SU-DHL-6 (cell line): ENCODE measurements around the gene KBTBD13.

ENCODE experiments used
- EZH2phosphoT487 ChIP-seq: fragments of 200-600 bp; sonication (generic), shearing (Covaris generic); conservative IDR thresholded peaks from 2 replicates; pipeline ENCODE4 v1.6.1; 2018; ENCODE audit warnings: mild to moderate bottlenecking, antibody characterized with exemption, low read length, moderate library complexity, mixed read lengths
- TF ChIP-seq, protein P1 (sequence below): fragments of 200-600 bp; sonication (generic); IDR thresholded peaks from one replicate; pipeline ENCODE4 v1.5.1; 2017; ENCODE audit warnings: antibody characterized with exemption, mild to moderate bottlenecking, low read length, moderate library complexity; ENCODE audit not compliant: insufficient read depth, poor library complexity, severe bottlenecking

DNA sequence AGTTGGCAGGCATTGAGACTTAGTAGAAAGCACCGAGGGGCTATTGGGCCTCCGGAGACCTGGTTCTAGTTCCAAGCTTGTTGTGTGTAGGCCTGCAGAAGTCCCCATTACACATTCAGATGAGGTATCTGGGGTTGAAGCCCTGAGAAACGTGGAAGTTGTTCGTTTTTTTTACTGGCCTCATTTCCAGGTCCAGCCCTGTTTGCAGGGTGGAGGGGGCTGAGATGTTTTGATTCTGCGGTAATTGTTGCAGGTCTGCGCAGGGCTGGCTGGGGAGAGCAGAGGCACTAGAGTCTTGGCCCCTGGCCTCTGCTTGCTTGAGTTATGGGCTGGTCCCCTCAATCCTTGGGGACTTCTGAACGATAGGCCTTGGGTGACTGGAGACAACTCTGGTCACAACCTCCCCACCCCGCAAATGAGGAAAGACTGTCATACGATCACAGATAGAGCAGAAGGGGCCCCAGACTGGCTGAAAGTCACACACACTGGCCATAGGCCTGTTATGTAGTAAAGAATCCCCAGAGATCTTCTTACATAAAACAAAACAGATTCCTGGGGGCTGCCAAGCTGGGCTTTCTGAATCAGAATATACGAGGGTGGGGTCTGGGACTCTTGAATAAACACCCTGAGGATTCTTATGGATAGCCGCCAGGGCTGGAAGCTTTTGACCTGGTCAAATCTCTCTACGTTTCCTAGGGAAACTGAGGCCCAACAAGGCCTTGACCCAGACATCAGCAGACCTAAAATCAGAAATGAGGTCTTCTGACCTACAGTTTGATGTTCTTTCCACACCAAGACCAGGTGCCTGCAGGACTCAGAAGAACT is 15.6 kb downstream of the KBTBD13 start:
- TF ChIP-seq EZH2phosphoT487 = no peak
- TF ChIP-seq, protein P1, sequence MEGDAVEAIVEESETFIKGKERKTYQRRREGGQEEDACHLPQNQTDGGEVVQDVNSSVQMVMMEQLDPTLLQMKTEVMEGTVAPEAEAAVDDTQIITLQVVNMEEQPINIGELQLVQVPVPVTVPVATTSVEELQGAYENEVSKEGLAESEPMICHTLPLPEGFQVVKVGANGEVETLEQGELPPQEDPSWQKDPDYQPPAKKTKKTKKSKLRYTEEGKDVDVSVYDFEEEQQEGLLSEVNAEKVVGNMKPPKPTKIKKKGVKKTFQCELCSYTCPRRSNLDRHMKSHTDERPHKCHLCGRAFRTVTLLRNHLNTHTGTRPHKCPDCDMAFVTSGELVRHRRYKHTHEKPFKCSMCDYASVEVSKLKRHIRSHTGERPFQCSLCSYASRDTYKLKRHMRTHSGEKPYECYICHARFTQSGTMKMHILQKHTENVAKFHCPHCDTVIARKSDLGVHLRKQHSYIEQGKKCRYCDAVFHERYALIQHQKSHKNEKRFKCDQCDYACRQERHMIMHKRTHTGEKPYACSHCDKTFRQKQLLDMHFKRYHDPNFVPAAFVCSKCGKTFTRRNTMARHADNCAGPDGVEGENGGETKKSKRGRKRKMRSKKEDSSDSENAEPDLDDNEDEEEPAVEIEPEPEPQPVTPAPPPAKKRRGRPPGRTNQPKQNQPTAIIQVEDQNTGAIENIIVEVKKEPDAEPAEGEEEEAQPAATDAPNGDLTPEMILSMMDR = no peak
